Thyroid gland (tissue), 4 donors: Measurements from ENCODE around the gene MCF2L.

Source experiments
- CTCF ChIP-seq, 6 experiments: fragments of 200-600 bp in 3 of 6; fragments of 450-650 bp in 3 of 6; sonication (generic) in 3 of 6; IDR thresholded peaks; one replicate each; pipeline ENCODE4 v1.5.1; 2016 to 2019; ENCODE audit warnings: antibody characterized with exemption in 6 of 6, mild to moderate bottlenecking in 2 of 6, inconsistent platforms in 1 of 6, moderate library complexity in 1 of 6
- POLR2A ChIP-seq, 2 donors: fragments of 450-650 bp; IDR thresholded peaks; one replicate each; pipeline ENCODE4 v1.6.1; 2017; ENCODE audit warnings: antibody characterized with exemption in 2 of 2, mild to moderate bottlenecking in 2 of 2, moderate library complexity in 1 of 2

- TF ChIP-seq CTCF (IDR thresholded peaks at IDR 0.05) (no peak), POLR2A (IDR thresholded peaks at IDR 0.05) (no peak)
Measured at GRCh38 chr13:113074876-113075275, 105.9 kb downstream of the MCF2L start.
